H1 (cell line): ENCODE measurements around the gene RTF2. TPM values are rescaled to one million over a fixed set of nuclear protein-coding genes. Genes with fewer than 3 reads are reported as not detected.

Source experiments
- CTCF ChIA-PET: fragments of 300-600 bp; sonication (Branson Sonifier 250); formaldehyde crosslinking; loops from one replicate; lab custom pipeline; 2021; ENCODE audit not compliant: partially characterized antibody; lab: Charles Lee
- POLR2A ChIA-PET: fragments of 300-600 bp; sonication (Branson Sonifier 250); formaldehyde crosslinking; loops from one replicate; lab custom pipeline; 2021; ENCODE audit warnings: inconsistent platforms; ENCODE audit not compliant: partially characterized antibody; lab: Charles Lee
- DNase-seq, 2 experiments: peaks; one replicate each; pipeline versions ENCODE4 v3.0.0 to v3.0.0-alpha.2; 2010 to 2022; ENCODE audit warnings: low spot score in 2 of 2, low read depth in 1 of 2, mixed read lengths in 1 of 2
- FAIRE-seq: peaks from 2 replicates; lab custom pipeline; 2011; peaks lifted over from hg19 to GRCh38; lab: Jason Lieb, UNC
- H2AFZ ChIP-seq: 2 replicates; pipeline ENCODE4 v1.8.1; 2012; ENCODE audit warnings: low read length, inconsistent platforms
- H2AK5ac ChIP-seq: 2 replicates; pipeline ENCODE4 v1.6.1; 2013; ENCODE audit warnings: low read depth, low read length
- H2BK120ac ChIP-seq: replicated peaks from 2 replicates; pipeline ENCODE3; 2013; ENCODE audit warnings: low read depth, low read length, inconsistent platforms
- H2BK12ac ChIP-seq: 2 replicates; pipeline ENCODE4 v1.6.1; 2013; ENCODE audit warnings: low read depth, low read length
- H2BK15ac ChIP-seq: 2 replicates; pipeline ENCODE4 v1.6.1; 2013; ENCODE audit warnings: low read length
- H2BK20ac ChIP-seq: 2 replicates; pipeline ENCODE4 v1.6.1; 2013; ENCODE audit warnings: low read length
- H2BK5ac ChIP-seq: 2 replicates; pipeline ENCODE4 v1.6.1; 2013; ENCODE audit warnings: low read depth, low read length
- H3K14ac ChIP-seq: 2 replicates; pipeline ENCODE4 v1.6.1; 2013; ENCODE audit warnings: inconsistent platforms; ENCODE audit not compliant: insufficient read length
- H3K18ac ChIP-seq: 2 replicates; pipeline ENCODE4 v1.6.1; 2013; ENCODE audit warnings: low read length; ENCODE audit errors: extremely low read depth
- H3K23ac ChIP-seq: 2 replicates; pipeline ENCODE4 v1.6.1; 2013; ENCODE audit warnings: inconsistent platforms; ENCODE audit not compliant: insufficient read length
- H3K23me2 ChIP-seq: 2 replicates; pipeline ENCODE4 v1.6.1; 2013; ENCODE audit warnings: low read depth, low read length
- H3K27ac ChIP-seq: 2 replicates; pipeline ENCODE4 v1.6.1; 2011; ENCODE audit warnings: low read depth, low read length, inconsistent platforms
- H3K27me3 ChIP-seq, 4 experiments: replicated peaks in 1 of 4; 1 replicate in 1 of 4; 2 replicates in 3 of 4; pipeline versions ENCODE4 v1.6.1 to v1.8.1; 2011 to 2013; ENCODE audit warnings: low read length in 3 of 4, mild to moderate bottlenecking in 3 of 4, inconsistent platforms in 2 of 4, mixed read lengths in 2 of 4, moderate library complexity in 1 of 4; ENCODE audit not compliant: control insufficient read depth in 3 of 4, insufficient read depth in 3 of 4; ENCODE audit errors: extremely low read depth in 1 of 4
- H3K36me3 ChIP-seq, 4 experiments: 2 replicates each; pipeline versions ENCODE4 v1.6.1 to v1.8.1; 2011 to 2013; ENCODE audit warnings: mild to moderate bottlenecking in 4 of 4, low read length in 3 of 4, moderate library complexity in 2 of 4, control low read depth in 1 of 4, inconsistent platforms in 1 of 4; ENCODE audit not compliant: insufficient read depth in 4 of 4, control insufficient read depth in 2 of 4
- H3K4ac ChIP-seq: replicated peaks from 2 replicates; pipeline ENCODE3; 2013; ENCODE audit warnings: low read length, low read depth, mixed read lengths, inconsistent platforms; ENCODE audit not compliant: insufficient read length
- H3K4me1 ChIP-seq, 4 experiments: replicated peaks in 1 of 4; 1 replicate in 1 of 4; 2 replicates in 3 of 4; pipeline versions ENCODE4 v1.6.1 to v1.8.1; 2011 to 2013; ENCODE audit warnings: low read length in 3 of 4, inconsistent platforms in 2 of 4, mixed read lengths in 1 of 4; ENCODE audit not compliant: insufficient read depth in 4 of 4, control insufficient read depth in 3 of 4
- H3K4me2 ChIP-seq, 2 experiments: 2 replicates each; pipeline versions ENCODE4 v1.6.1 to v1.8.1; 2011 to 2013; ENCODE audit warnings: low read depth in 2 of 2, low read length in 2 of 2, control low read depth in 1 of 2, inconsistent platforms in 1 of 2, mild to moderate bottlenecking in 1 of 2; ENCODE audit not compliant: insufficient read depth in 1 of 2
- H3K4me3 ChIP-seq, 4 experiments: fragments of 200-600, 300-600 bp in 1 of 4; sonication (generic), shearing (Covaris generic), sonication (Bioruptor Twin) in 1 of 4; 2 replicates each; pipeline versions ENCODE4 v1.5.1 to v1.8.1; 2011 to 2016; ENCODE audit warnings: low read length in 4 of 4, low read depth in 3 of 4, control low read depth in 2 of 4, inconsistent platforms in 2 of 4, mild to moderate bottlenecking in 2 of 4, mixed read lengths in 1 of 4, moderate library complexity in 1 of 4; ENCODE audit not compliant: insufficient read depth in 2 of 4; ENCODE audit errors: extremely low read depth in 1 of 4
- H3K56ac ChIP-seq: replicated peaks from 2 replicates; pipeline ENCODE3; 2013; ENCODE audit warnings: low read depth, mild to moderate bottlenecking, mixed read lengths, low read length, inconsistent platforms; ENCODE audit not compliant: insufficient read length
- H3K79me1 ChIP-seq: 2 replicates; pipeline ENCODE4 v1.6.1; 2013; ENCODE audit warnings: low read depth, low read length, control low read depth
- H3K79me2 ChIP-seq, 2 experiments: 2 replicates each; pipeline versions ENCODE4 v1.6.1 to v1.8.1; 2012 to 2013; ENCODE audit warnings: low read length in 2 of 2, mild to moderate bottlenecking in 2 of 2, inconsistent platforms in 1 of 2; ENCODE audit not compliant: insufficient read depth in 2 of 2, control insufficient read depth in 1 of 2
- H3K9ac ChIP-seq, 4 experiments: replicated peaks in 1 of 4; 1 replicate in 1 of 4; 2 replicates in 3 of 4; pipeline versions ENCODE4 v1.6.1 to v1.8.1; 2011 to 2013; ENCODE audit warnings: low read depth in 3 of 4, low read length in 3 of 4, control low read depth in 2 of 4, mild to moderate bottlenecking in 2 of 4, moderate library complexity in 2 of 4, inconsistent platforms in 1 of 4; ENCODE audit errors: extremely low read depth in 1 of 4
- H3K9me3 ChIP-seq, 2 experiments: 2 replicates each; pipeline versions ENCODE4 v1.6.1 to v1.8.1; 2012 to 2013; ENCODE audit warnings: mild to moderate bottlenecking in 2 of 2, moderate library complexity in 2 of 2, control low read depth in 1 of 2, inconsistent platforms in 1 of 2, low read depth in 1 of 2, low read length in 1 of 2, mixed read lengths in 1 of 2; ENCODE audit not compliant: insufficient read depth in 2 of 2
- H4K20me1 ChIP-seq, 2 experiments: replicated peaks in 1 of 2; 2 replicates each; pipeline versions ENCODE3 to v1.8.1; 2011 to 2013; ENCODE audit warnings: inconsistent platforms in 2 of 2, low read length in 2 of 2, mild to moderate bottlenecking in 1 of 2; ENCODE audit not compliant: insufficient read depth in 2 of 2, control insufficient read depth in 1 of 2
- H4K5ac ChIP-seq: 2 replicates; pipeline ENCODE4 v1.6.1; 2013; ENCODE audit warnings: low read length, low read depth, mixed read lengths, inconsistent platforms; ENCODE audit not compliant: insufficient read length
- H4K8ac ChIP-seq: 2 replicates; pipeline ENCODE4 v1.8.0; 2013; ENCODE audit warnings: mild to moderate bottlenecking, moderate library complexity, low read length, inconsistent platforms; ENCODE audit not compliant: insufficient read depth; ENCODE audit errors: extremely low read depth
- H4K91ac ChIP-seq: replicated peaks from 2 replicates; pipeline ENCODE3; 2013; ENCODE audit warnings: low read length, mixed read lengths, inconsistent platforms; ENCODE audit not compliant: insufficient read length
- BACH1 ChIP-seq: IDR thresholded peaks from 2 replicates; pipeline ENCODE4 v1.6.1; 2012; ENCODE audit warnings: low read length, improper control_type of control experiment
- CHD2 ChIP-seq: IDR thresholded peaks from 2 replicates; pipeline ENCODE4 v1.6.1; 2012; ENCODE audit warnings: low read length, improper control_type of control experiment
- EZH2 ChIP-seq: fragments of 200-600 bp; sonication (generic); IDR thresholded peaks from 2 replicates; pipeline ENCODE4 v1.7.1; 2012; ENCODE audit warnings: low read depth, mild to moderate bottlenecking, moderate library complexity, low read length, inconsistent platforms; ENCODE audit not compliant: severe bottlenecking
- RXRA ChIP-seq: IDR thresholded peaks from 2 replicates; pipeline ENCODE4 v1.6.1; 2011; ENCODE audit warnings: low read depth, mild to moderate bottlenecking, low read length, moderate library complexity; ENCODE audit not compliant: insufficient read depth
- SIX5 ChIP-seq: IDR thresholded peaks from 2 replicates; pipeline ENCODE4 v1.6.1; 2011; ENCODE audit warnings: mild to moderate bottlenecking, low read depth, low read length
- TAF7 ChIP-seq: optimal IDR thresholded peaks from 2 replicates; pipeline ENCODE3; 2011; ENCODE audit warnings: low read depth, mild to moderate bottlenecking, inconsistent platforms, low read length, moderate library complexity, borderline replicate concordance
- WGBS, 2 experiments: shearing (Covaris generic) in 1 of 2; methylation state at CpG; one replicate each; pipeline versions ENCODE4 v1.1.6 to v1.1.7; 2013 to 2015; ENCODE audit warnings: low lambda C conversion rate in 2 of 2, mixed read lengths in 2 of 2, inconsistent platforms in 1 of 2, low coverage in 1 of 2, missing lambda C conversion rate in 1 of 2; ENCODE audit not compliant: insufficient replicate concordance in 2 of 2, insufficient coverage in 1 of 2, insufficient read length in 1 of 2; ENCODE audit errors: extremely low coverage in 1 of 2, missing lambda C conversion rate in 1 of 2; 5-methylcytosine and 5-hydroxymethylcytosine counted together
- polyA plus RNA-seq, 7 experiments: library from polyadenylated mRNA; depleted of rRNA in 3 of 7; stranded (reverse) in 5 of 7; unstranded in 2 of 7; fragments of >200 nt in 5 of 7; fragments of 200-250 nt in 2 of 7; gene quantifications; 1 replicate in 5 of 7; 2 replicates in 1 of 7; 4 replicates in 1 of 7; pipeline versions ENCODE4 v1.2.1 to v1.2.3, GENCODE V29; 2011 to 2013; ENCODE audit warnings: missing spikeins in 2 of 7, mixed read lengths in 2 of 7
- total RNA-seq: library from RNA; stranded (reverse); fragmentation: NEBNext Ultra II Directional; extraction: Animal tissue kit (Norgen Biotek cat#: 25700); gene quantifications from 2 replicates; pipeline ENCODE4 v1.2.1, GENCODE V29; 2021

RTF2 gene
- total and polyA plus RNA-seq, 2 of the 8 experiments (the other 6 are each of a cell fraction or from before 2014, with no cell fraction given), result 33.9 to 51.2 TPM

- Histone ChIP-seq H4K8ac (no peak overlapping the region), H4K5ac (no peak overlapping the region), H3K4ac (no peak overlapping the region), H3K4me3 (no peak overlapping the region), H2BK120ac (no peak overlapping the region), H4K91ac (no peak overlapping the region), H3K36me3 (no peaks in the 10 kb centered on the region), H3K9me3 (no peaks in the 10 kb centered on the region), H3K23me2 (no peaks in the 10 kb centered on the region), H3K27ac (no peak overlapping the region), H3K79me2 (no peaks in the 10 kb centered on the region), H3K14ac (no peak overlapping the region), H3K4me2 (no peak overlapping the region), H2AFZ (no peak overlapping the region), H3K18ac (no peak overlapping the region), H3K56ac (no peak overlapping the region), H4K20me1 (peaks cover 0 to 1% of the 10 kb centered on the region in 2 experiments), H3K79me1 (no peaks in the 10 kb centered on the region), H2BK15ac (no peak overlapping the region), H3K27me3 (peaks cover 0 to 1% (median 0%) of the 10 kb centered on the region in 4 experiments; a peak in 2 of 7 replicates), H3K9ac (no peak overlapping the region), H2AK5ac (no peak overlapping the region), H3K23ac (no peak overlapping the region), H2BK5ac (no peak overlapping the region), H2BK20ac (no peak overlapping the region), H2BK12ac (no peak overlapping the region), H3K4me1 (no peaks in the 10 kb centered on the region)
- TF ChIP-seq EZH2 (no peak), SIX5 (no peak), CHD2 (no peak), TAF7 (no peak), BACH1 (no peak), RXRA (no peak)
- FAIRE-seq, result no peak
- ChIA-PET CTCF (interaction anchor here (0.9 to 1.3 kb wide), 5 partner anchors 9 to 147 kb away, joined by 3 to 5 read pairs (median 3); no protein-coding TSS in a partner anchor), POLR2A (no interaction called here)
- 54% methylated on average over 4 of the region's 4 CpGs; no CpG with 5 or more reads in 1 of the 2 experiments for WGBS, 2 experiments
- DNase-seq, result no peak
These were observed 38.5 kb upstream of the RTF2 start for GRCh38 chr20:56429941-56430340.
